ENCODE measurements around the gene BIRC6. TPM values are rescaled to one million over a fixed set of nuclear protein-coding genes. Genes with fewer than 3 reads are reported as not detected.

BIRC6 gene
- total RNA-seq, 1 experiment from 2014 or later, result 63.1 TPM

GRCh38 chr2:32495139-32495538 is 138.3 kb downstream of the BIRC6 start (continued):
- TF ChIP-seq, protein P1, sequence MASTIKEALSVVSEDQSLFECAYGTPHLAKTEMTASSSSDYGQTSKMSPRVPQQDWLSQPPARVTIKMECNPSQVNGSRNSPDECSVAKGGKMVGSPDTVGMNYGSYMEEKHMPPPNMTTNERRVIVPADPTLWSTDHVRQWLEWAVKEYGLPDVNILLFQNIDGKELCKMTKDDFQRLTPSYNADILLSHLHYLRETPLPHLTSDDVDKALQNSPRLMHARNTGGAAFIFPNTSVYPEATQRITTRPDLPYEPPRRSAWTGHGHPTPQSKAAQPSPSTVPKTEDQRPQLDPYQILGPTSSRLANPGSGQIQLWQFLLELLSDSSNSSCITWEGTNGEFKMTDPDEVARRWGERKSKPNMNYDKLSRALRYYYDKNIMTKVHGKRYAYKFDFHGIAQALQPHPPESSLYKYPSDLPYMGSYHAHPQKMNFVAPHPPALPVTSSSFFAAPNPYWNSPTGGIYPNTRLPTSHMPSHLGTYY (CRISPR knock-in tag; IDR thresholded peaks at IDR 0.05), result no peak
- TF ChIP-seq ZNF121 (CRISPR knock-in tag; IDR thresholded peaks at IDR 0.05), result no peak
- TF ChIP-seq RORB (CRISPR knock-in tag; IDR thresholded peaks at IDR 0.05), result no peak
- TF ChIP-seq NR3C1 (CRISPR knock-in tag; conservative IDR thresholded peaks at IDR 0.05; ENCODE audit: low read depth), result no peak
- TF ChIP-seq TCF7 (CRISPR knock-in tag; IDR thresholded peaks at IDR 0.05; ENCODE audit: low read depth), result no peak
- TF ChIP-seq, protein P2, sequence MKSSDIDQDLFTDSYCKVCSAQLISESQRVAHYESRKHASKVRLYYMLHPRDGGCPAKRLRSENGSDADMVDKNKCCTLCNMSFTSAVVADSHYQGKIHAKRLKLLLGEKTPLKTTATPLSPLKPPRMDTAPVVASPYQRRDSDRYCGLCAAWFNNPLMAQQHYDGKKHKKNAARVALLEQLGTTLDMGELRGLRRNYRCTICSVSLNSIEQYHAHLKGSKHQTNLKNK (CRISPR knock-in tag; IDR thresholded peaks at IDR 0.05), result no peak

DNA sequence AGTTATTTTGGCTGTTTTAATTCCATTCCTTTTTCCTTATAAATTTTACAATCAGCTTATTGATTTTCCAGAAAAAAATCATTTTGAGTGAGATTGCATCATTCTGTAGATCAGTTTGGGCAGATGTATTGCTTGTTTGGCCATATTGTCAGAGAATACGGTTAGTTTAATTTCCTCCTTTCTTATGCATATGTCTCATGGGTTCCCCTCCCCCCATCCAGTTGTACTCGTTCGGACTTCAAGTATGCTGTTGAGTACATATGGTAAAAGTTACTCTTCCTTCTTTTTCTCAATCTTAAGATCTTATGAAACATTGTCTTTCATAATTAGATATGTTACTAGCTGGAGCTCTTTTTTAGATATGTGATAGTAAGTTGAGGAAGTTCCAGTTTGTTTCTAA is 139.8 kb downstream of the BIRC6 start:
- ChIA-PET POLR2A (no interaction called here), CTCF (no interaction called here)
- TF ChIP-seq, protein P3, sequence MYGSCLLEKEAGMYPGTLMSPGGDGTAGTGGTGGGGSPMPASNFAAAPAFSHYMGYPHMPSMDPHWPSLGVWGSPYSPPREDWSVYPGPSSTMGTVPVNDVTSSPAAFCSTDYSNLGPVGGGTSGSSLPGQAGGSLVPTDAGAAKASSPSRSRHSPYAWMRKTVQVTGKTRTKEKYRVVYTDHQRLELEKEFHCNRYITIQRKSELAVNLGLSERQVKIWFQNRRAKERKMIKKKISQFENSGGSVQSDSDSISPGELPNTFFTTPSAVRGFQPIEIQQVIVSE (CRISPR knock-in tag; IDR thresholded peaks at IDR 0.05; ENCODE audit: borderline replicate concordance), result no peak
- TF ChIP-seq TP53 (CRISPR knock-in tag; IDR thresholded peaks at IDR 0.05) (no peak), ETV6 (CRISPR knock-in tag; IDR thresholded peaks at IDR 0.05) (no peak), ZNF281 (CRISPR knock-in tag; IDR thresholded peaks at IDR 0.05) (no peak), ZNF396 (CRISPR knock-in tag; IDR thresholded peaks at IDR 0.05; ENCODE audit: borderline replicate concordance) (no peak), ZNF232 (CRISPR knock-in tag; IDR thresholded peaks at IDR 0.05) (no peak), AFF4 (CRISPR knock-in tag; IDR thresholded peaks at IDR 0.05; ENCODE audit: borderline replicate concordance) (no peak), FOXJ3 (CRISPR knock-in tag; IDR thresholded peaks at IDR 0.05; ENCODE audit: borderline replicate concordance) (no peak)
- TF ChIP-seq, protein P4, sequence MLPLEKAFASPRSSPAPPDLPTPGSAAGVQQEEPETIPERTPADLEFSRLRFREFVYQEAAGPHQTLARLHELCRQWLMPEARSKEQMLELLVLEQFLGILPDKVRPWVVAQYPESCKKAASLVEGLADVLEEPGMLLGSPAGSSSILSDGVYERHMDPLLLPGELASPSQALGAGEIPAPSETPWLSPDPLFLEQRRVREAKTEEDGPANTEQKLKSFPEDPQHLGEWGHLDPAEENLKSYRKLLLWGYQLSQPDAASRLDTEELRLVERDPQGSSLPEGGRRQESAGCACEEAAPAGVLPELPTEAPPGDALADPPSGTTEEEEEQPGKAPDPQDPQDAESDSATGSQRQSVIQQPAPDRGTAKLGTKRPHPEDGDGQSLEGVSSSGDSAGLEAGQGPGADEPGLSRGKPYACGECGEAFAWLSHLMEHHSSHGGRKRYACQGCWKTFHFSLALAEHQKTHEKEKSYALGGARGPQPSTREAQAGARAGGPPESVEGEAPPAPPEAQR (CRISPR knock-in tag; IDR thresholded peaks at IDR 0.05), result no peak
- Mint-ChIP-seq H3K4me3 (peak overlapping the region; percentile 39), H3K4me1 (peaks cover 20% of the 10 kb centered on the region), H3K27me3 (ENCODE audit: low read depth) (no peaks in the 10 kb centered on the region; the same call in 1 of the 2 replicates), H3K27ac (peak overlapping the region; percentile 89), H3K9me3 (no peaks in the 10 kb centered on the region), H3K36me3 (peaks cover 21% of the 10 kb centered on the region)
- no peak for DNase-seq (ENCODE audit: low spot score)
- ATAC-seq, result peak; percentile 48
